ENCODE data around the gene ASTN2. TPM values are rescaled to one million over a fixed set of nuclear protein-coding genes. Genes with fewer than 3 reads are reported as not detected.

The ASTN2 gene
- total and polyA plus RNA-seq, 2 donors (not counting 3 experiments of a cell fraction or from before 2014, with no cell fraction given) = 1.0 to 1.9 TPM

- FAIRE-seq = peak; percentile 59
- DNase-seq (ENCODE audit: low read depth, low spot score) = peak; percentile 21
- no TSS peak for BruUV-seq (replicated peaks)
- Histone ChIP-seq H3K9ac (replicated peaks; ENCODE audit: extremely low read depth, insufficient read depth, low read length) (no peak overlapping the region), H3K27me3 (ENCODE audit: control insufficient read depth in 2 of 2, insufficient read depth in 2 of 2, low read length in 2 of 2) (no peaks in the 10 kb centered on the region), H3K4me3 (replicated peaks in 1 of 3; ENCODE audit: insufficient read depth in 1 of 3, low read depth in 1 of 3, low read length in 3 of 3) (no peak overlapping the region), H4K20me1 (replicated peaks; ENCODE audit: control insufficient read depth, extremely low read depth, insufficient read depth, low read length) (no peaks in the 10 kb centered on the region), H3K36me3 (ENCODE audit: control insufficient read depth in 2 of 2, extremely low read depth in 1 of 2, insufficient read depth in 2 of 2, low read length in 2 of 2) (no peaks in the 10 kb centered on the region), H3K9me3 (replicated peaks; ENCODE audit: control insufficient read depth, insufficient read depth, low read length) (no peaks in the 10 kb centered on the region), H3K27ac (ENCODE audit: insufficient read depth, low read depth, low read length) (no peak overlapping the region), H3K79me2 (ENCODE audit: control insufficient read depth, insufficient read depth, low read length) (no peaks in the 10 kb centered on the region), H2AFZ (ENCODE audit: low read depth, low read length) (no peak overlapping the region), H3K4me1 (ENCODE audit: control insufficient read depth, extremely low read depth, insufficient read depth, low read length) (no peaks in the 10 kb centered on the region), H3K4me2 (ENCODE audit: insufficient read depth, low read length) (no peak overlapping the region), H3K9me1 (replicated peaks; ENCODE audit: control insufficient read depth, extremely low read depth, insufficient read depth, low read length) (no peaks in the 10 kb centered on the region)
- dilution Hi-C loops (cut with MboI; ENCODE audit: extremely low pct_ligation_motif_present, low sequenced_read_pairs) (no loop called here), intact Hi-C loops (cut with micrococcal nuclease) (loop anchor here (1.0 kb wide), 1 partner anchor 72 kb away; no protein-coding TSS in a partner anchor)
- TF ChIP-seq POLR2AphosphoS5 (IDR thresholded peaks at IDR 0.05; ENCODE audit: insufficient read depth, low read depth, low read length) = no peak
- peak; percentile 39 to 62 for TF ChIP-seq CTCF (IDR thresholded peaks at IDR 0.05; ENCODE audit: extremely low read depth in 1 of 2, insufficient read depth in 1 of 2, low read depth in 1 of 2, low read length in 2 of 2)
- POLR2A ChIA-PET = no interaction called here
- CTCF ChIA-PET = no interaction called here
Measured at GRCh38 chr9:116589392-116590354, 825.2 kb downstream of the ASTN2 start.

GRCh38 chr9:116587919-116588318, 826.9 kb downstream of the ASTN2 start:
- POLR2A ChIA-PET = no interaction called here
- Histone ChIP-seq H3K9me3 (replicated peaks; ENCODE audit: control insufficient read depth, insufficient read depth, low read length) (no peaks in the 10 kb centered on the region), H3K27me3 (ENCODE audit: control insufficient read depth in 2 of 2, insufficient read depth in 2 of 2, low read length in 2 of 2) (no peaks in the 10 kb centered on the region), H3K4me2 (ENCODE audit: insufficient read depth, low read length) (no peak overlapping the region), H3K36me3 (ENCODE audit: control insufficient read depth in 2 of 2, extremely low read depth in 1 of 2, insufficient read depth in 2 of 2, low read length in 2 of 2) (no peaks in the 10 kb centered on the region), H3K9me1 (replicated peaks; ENCODE audit: control insufficient read depth, extremely low read depth, insufficient read depth, low read length) (no peaks in the 10 kb centered on the region), H3K79me2 (ENCODE audit: control insufficient read depth, insufficient read depth, low read length) (no peaks in the 10 kb centered on the region), H2AFZ (ENCODE audit: low read depth, low read length) (no peak overlapping the region), H3K4me3 (replicated peaks in 1 of 3; ENCODE audit: insufficient read depth in 1 of 3, low read depth in 1 of 3, low read length in 3 of 3) (no peak overlapping the region), H3K4me1 (ENCODE audit: control insufficient read depth, extremely low read depth, insufficient read depth, low read length) (no peaks in the 10 kb centered on the region), H4K20me1 (replicated peaks; ENCODE audit: control insufficient read depth, extremely low read depth, insufficient read depth, low read length) (no peaks in the 10 kb centered on the region), H3K9ac (replicated peaks; ENCODE audit: extremely low read depth, insufficient read depth, low read length) (no peak overlapping the region), H3K27ac (ENCODE audit: insufficient read depth, low read depth, low read length) (no peak overlapping the region)
- no TSS peak for BruUV-seq (replicated peaks)
- no peak for TF ChIP-seq JUN (IDR thresholded peaks at IDR 0.05; ENCODE audit: borderline replicate concordance, insufficient read depth, insufficient read length, low read depth)
- no peak for TF ChIP-seq CTCF (IDR thresholded peaks at IDR 0.05; ENCODE audit: extremely low read depth in 1 of 2, insufficient read depth in 1 of 2, low read depth in 1 of 2, low read length in 2 of 2)
- no peak for TF ChIP-seq MYC (IDR thresholded peaks at IDR 0.05; ENCODE audit: low read depth, low read length)
- TF ChIP-seq FOS (IDR thresholded peaks at IDR 0.05; ENCODE audit: borderline replicate concordance, insufficient read depth, low read length) = no peak
- TF ChIP-seq GATA2 (IDR thresholded peaks at IDR 0.05; ENCODE audit: insufficient read depth, insufficient read length, low read depth, low read length) = no peak
- no peak for TF ChIP-seq POLR2AphosphoS5 (IDR thresholded peaks at IDR 0.05; ENCODE audit: insufficient read depth, low read depth, low read length)
- no peak for TF ChIP-seq EZH2 (IDR thresholded peaks at IDR 0.05; ENCODE audit: borderline replicate concordance, low read depth, low read length, severe bottlenecking)
- TF ChIP-seq MAX (IDR thresholded peaks at IDR 0.05; ENCODE audit: insufficient read depth, insufficient read length) = no peak
- no peak for TF ChIP-seq POLR2A (IDR thresholded peaks at IDR 0.05; ENCODE audit: low read depth, low read length)
- DNase-seq (ENCODE audit: low read depth, low spot score) = no peak
- no peak for FAIRE-seq
- dilution Hi-C loops (cut with MboI; ENCODE audit: extremely low pct_ligation_motif_present, low sequenced_read_pairs) (no loop called here), intact Hi-C loops (cut with micrococcal nuclease) (no loop called here)
- CTCF ChIA-PET = no interaction called here

Data from endothelial cell of umbilical vein (primary cell).